ENCODE measurements around the gene RNF38.

Gene RNF38

DNA sequence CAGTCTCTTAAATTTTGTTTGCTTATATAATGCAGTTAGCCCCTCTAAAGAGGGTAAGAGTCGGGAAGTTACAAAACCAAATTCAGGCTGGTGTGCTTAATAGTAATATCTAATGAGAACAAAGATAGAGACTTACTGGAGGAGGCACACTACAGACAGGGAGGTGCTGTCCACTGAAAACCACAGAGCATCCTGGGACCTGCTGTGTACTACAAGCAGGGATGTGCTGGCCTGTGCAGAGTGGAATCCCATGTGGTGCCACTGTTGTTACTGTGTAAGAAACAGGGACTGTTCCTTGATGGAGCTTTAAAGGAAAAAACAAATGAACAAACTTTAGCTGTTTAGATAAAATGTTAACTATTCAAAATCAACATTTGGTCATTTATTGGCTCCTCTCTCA lies 42.4 kb downstream of the RNF38 start:
- Histone ChIP-seq H3K4me3 (replicated peaks; ENCODE audit: insufficient read depth, low read length) (no peak overlapping the region), H3K27me3 (ENCODE audit: insufficient read depth, poor library complexity, severe bottlenecking) (no peaks in the 10 kb centered on the region), H3K27ac (replicated peaks) (no peak overlapping the region)
- TF ChIP-seq GABPA (IDR thresholded peaks at IDR 0.05; ENCODE audit: low read depth) (no peak), CTCF (IDR thresholded peaks at IDR 0.05; ENCODE audit: insufficient read depth, low read length) (no peak), SPI1 (IDR thresholded peaks at IDR 0.05; ENCODE audit: borderline replicate concordance, low read depth) (no peak), POLR2AphosphoS5 (IDR thresholded peaks at IDR 0.05; ENCODE audit: low read depth) (no peak)
- TF ChIP-seq, protein P1, sequence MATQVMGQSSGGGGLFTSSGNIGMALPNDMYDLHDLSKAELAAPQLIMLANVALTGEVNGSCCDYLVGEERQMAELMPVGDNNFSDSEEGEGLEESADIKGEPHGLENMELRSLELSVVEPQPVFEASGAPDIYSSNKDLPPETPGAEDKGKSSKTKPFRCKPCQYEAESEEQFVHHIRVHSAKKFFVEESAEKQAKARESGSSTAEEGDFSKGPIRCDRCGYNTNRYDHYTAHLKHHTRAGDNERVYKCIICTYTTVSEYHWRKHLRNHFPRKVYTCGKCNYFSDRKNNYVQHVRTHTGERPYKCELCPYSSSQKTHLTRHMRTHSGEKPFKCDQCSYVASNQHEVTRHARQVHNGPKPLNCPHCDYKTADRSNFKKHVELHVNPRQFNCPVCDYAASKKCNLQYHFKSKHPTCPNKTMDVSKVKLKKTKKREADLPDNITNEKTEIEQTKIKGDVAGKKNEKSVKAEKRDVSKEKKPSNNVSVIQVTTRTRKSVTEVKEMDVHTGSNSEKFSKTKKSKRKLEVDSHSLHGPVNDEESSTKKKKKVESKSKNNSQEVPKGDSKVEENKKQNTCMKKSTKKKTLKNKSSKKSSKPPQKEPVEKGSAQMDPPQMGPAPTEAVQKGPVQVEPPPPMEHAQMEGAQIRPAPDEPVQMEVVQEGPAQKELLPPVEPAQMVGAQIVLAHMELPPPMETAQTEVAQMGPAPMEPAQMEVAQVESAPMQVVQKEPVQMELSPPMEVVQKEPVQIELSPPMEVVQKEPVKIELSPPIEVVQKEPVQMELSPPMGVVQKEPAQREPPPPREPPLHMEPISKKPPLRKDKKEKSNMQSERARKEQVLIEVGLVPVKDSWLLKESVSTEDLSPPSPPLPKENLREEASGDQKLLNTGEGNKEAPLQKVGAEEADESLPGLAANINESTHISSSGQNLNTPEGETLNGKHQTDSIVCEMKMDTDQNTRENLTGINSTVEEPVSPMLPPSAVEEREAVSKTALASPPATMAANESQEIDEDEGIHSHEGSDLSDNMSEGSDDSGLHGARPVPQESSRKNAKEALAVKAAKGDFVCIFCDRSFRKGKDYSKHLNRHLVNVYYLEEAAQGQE (IDR thresholded peaks at IDR 0.05; ENCODE audit: insufficient replicate concordance, low read depth): no peak
- no peak for DNase-seq (ENCODE audit: low read depth in 1 of 2, low spot score in 1 of 2)

- Histone ChIP-seq H3K27ac (replicated peaks) (no peak overlapping the region), H3K27me3 (ENCODE audit: insufficient read depth, poor library complexity, severe bottlenecking) (no peaks in the 10 kb centered on the region), H3K4me3 (replicated peaks; ENCODE audit: insufficient read depth, low read length) (no peak overlapping the region)
- TF ChIP-seq POLR2AphosphoS5 (IDR thresholded peaks at IDR 0.05; ENCODE audit: low read depth): no peak
- TF ChIP-seq CTCF (IDR thresholded peaks at IDR 0.05; ENCODE audit: insufficient read depth, low read length): no peak
- no peak for TF ChIP-seq GABPA (IDR thresholded peaks at IDR 0.05; ENCODE audit: low read depth)
- TF ChIP-seq SPI1 (IDR thresholded peaks at IDR 0.05; ENCODE audit: borderline replicate concordance, low read depth): no peak
- TF ChIP-seq, protein P1 (IDR thresholded peaks at IDR 0.05; ENCODE audit: insufficient replicate concordance, low read depth): no peak
- DNase-seq (ENCODE audit: low read depth in 1 of 2, low spot score in 1 of 2): no peak
These were observed 53.5 kb downstream of the RNF38 start for GRCh38 chr9:36346569-36346968.

- no peak for DNase-seq (ENCODE audit: low read depth in 1 of 2, low spot score in 1 of 2)
- Histone ChIP-seq H3K27me3 (ENCODE audit: insufficient read depth, poor library complexity, severe bottlenecking) (no peaks in the 10 kb centered on the region), H3K27ac (replicated peaks) (no peak overlapping the region), H3K4me3 (replicated peaks; ENCODE audit: insufficient read depth, low read length) (no peak overlapping the region)
- no peak for TF ChIP-seq SPI1 (IDR thresholded peaks at IDR 0.05; ENCODE audit: borderline replicate concordance, low read depth)
- TF ChIP-seq GABPA (IDR thresholded peaks at IDR 0.05; ENCODE audit: low read depth): no peak
- no peak for TF ChIP-seq POLR2AphosphoS5 (IDR thresholded peaks at IDR 0.05; ENCODE audit: low read depth)
- TF ChIP-seq, protein P1 (IDR thresholded peaks at IDR 0.05; ENCODE audit: insufficient replicate concordance, low read depth): no peak
These were observed 54.8 kb downstream of the RNF38 start for GRCh38 chr9:36345103-36345846.

All from HL-60 (cell line).